BJ (cell line): ENCODE data around the gene SPAG16. TPM values are rescaled to one million over a fixed set of nuclear protein-coding genes. Genes with fewer than 3 reads are reported as not detected.

Experiments used
- CTCF ChIA-PET: fragments of 350-600 bp; formaldehyde crosslinking; extraction: SDS; loops from one replicate; lab custom pipeline; 2021; ENCODE audit warnings: antibody characterized with exemption, inconsistent platforms; lab: Yijun Ruan, JAX
- POLR2A ChIA-PET: fragments of 300-600 bp; sonication (Branson Sonifier 250); formaldehyde crosslinking; extraction: SDS; loops from one replicate; lab custom pipeline; 2021; ENCODE audit warnings: antibody characterized with exemption; lab: Charles Lee
- DNase-seq: peaks from one replicate; pipeline ENCODE4 v3.0.0-alpha.2; 2011; ENCODE audit warnings: low read depth
- H3K27me3 ChIP-seq: 2 replicates; pipeline ENCODE4 v1.6.0; 2011; ENCODE audit warnings: low read length; ENCODE audit not compliant: control insufficient read depth, insufficient read depth
- H3K36me3 ChIP-seq: 2 replicates; pipeline ENCODE4 v1.5.1; 2011; ENCODE audit warnings: low read length; ENCODE audit not compliant: control insufficient read depth, insufficient read depth
- H3K4me3 ChIP-seq: 2 replicates; pipeline ENCODE4 v1.5.1; 2011; ENCODE audit warnings: low read depth, mild to moderate bottlenecking, control low read depth, low read length
- CTCF ChIP-seq: IDR thresholded peaks from 2 replicates; pipeline ENCODE4 v1.5.1; 2011; ENCODE audit warnings: low read depth, mild to moderate bottlenecking, control low read depth, inconsistent platforms, low read length, moderate library complexity; ENCODE audit not compliant: insufficient read depth
- polyA plus RNA-seq: library from polyadenylated mRNA; depleted of rRNA; stranded (reverse); fragments of >200 nt; gene quantifications from 2 replicates; pipeline ENCODE4 v1.2.3, GENCODE V29; 2011

The SPAG16 gene
- polyA plus RNA-seq, 1 experiment = 11.0 TPM

DNA sequence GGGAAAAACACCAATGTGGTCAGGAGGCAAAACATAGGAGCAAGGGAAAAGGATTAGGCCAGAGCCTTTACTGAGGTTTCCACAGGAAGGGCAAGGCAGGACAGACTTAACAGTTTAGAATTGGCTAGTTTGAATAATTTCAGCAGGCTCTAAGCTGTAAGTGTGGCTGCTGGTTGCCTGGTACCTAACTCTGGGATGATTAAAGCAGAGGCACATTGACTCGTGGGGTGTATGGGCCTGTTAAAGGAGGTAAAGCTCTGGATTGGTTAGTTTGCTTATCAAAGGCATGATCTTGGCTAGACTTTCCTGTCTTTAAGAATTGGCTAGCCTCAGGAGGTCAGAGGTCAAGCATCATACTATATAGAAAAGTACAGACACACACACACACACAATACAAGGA, 132.6 kb downstream of the SPAG16 start:
- ChIA-PET CTCF (no interaction called here), POLR2A (no interaction called here)
- DNase-seq = no peak
- Histone ChIP-seq H3K27me3 (no peaks in the 10 kb centered on the region), H3K4me3 (no peak overlapping the region), H3K36me3 (no peaks in the 10 kb centered on the region)
- no peak for TF ChIP-seq CTCF

DNA sequence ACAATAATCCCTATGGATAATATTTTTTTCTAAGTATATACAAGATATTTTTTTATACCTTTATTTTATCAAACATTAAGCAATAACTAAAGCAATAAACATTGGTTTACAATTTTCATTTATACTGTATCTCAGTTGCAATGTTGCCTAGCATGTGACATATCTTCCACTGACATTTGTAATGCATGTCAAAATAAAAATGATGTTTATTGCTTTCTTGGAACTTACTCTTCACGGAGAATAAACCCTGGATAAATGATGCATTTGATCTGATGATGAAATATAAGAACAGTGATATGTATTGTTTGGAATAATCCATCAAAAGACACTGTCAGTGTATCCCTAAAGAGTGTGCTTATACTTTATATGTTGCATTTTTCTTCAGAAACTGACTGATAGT, 135.7 kb downstream of the SPAG16 start:
- POLR2A ChIA-PET = no interaction called here
- CTCF ChIA-PET = no interaction called here
- Histone ChIP-seq H3K4me3 (no peak overlapping the region), H3K36me3 (no peaks in the 10 kb centered on the region), H3K27me3 (no peaks in the 10 kb centered on the region)
- no peak for TF ChIP-seq CTCF
- no peak for DNase-seq

DNA sequence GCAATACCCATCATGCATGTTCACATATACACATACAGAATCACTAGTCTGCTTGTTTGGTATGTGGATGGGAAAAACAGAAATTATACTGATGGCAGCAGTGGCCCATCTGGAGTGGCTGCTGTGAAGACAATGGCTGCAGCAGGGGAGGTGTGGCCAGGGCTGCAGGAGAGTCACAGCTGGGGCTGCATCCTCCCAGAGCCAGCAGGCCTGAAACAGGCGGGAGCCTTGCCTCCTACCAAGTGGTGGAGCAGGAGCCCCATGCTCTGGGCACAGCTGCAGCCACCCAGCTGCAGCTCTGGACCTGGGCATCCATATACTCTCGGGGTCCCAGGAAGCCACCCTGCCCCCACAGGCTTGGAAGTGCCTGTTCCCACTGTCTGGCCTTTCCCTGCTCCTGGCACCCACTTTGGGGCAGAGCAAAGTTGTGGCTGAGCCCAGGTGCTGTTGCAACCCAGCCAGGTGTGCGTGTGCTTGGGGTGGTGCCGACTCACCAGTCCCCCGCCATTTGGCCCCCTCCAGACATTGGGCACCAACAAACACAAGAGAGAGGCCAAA, 136.6 kb downstream of the SPAG16 start:
- ChIA-PET CTCF (no interaction called here), POLR2A (no interaction called here)
- no peaks in the 10 kb centered on the region for H3K27me3 ChIP-seq
- H3K36me3 ChIP-seq = no peaks in the 10 kb centered on the region
- no peak for TF ChIP-seq CTCF
- H3K4me3 ChIP-seq = no peak overlapping the region
- no peak for DNase-seq

DNA sequence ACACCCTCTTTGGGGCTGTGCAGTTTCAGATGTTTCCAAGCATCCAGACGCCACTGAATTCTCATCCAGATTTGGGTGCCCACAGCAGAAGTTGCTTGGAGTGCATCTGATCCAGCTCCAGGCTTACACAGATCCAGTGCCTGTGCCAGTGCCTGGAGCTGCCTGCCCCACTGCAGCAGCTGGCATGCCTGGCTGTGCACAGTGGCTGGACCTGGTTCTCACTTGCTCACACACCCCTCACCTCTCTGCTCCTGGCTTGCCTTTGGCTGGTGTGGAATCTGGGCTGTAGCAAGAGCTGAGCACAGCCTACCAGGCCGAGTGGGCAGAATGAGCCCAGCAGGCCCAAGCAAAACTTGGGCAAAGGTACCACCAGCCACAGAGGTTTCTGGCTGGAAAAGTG, 137.9 kb downstream of the SPAG16 start:
- Histone ChIP-seq H3K36me3 (no peaks in the 10 kb centered on the region), H3K4me3 (no peak overlapping the region), H3K27me3 (no peaks in the 10 kb centered on the region)
- ChIA-PET POLR2A (no interaction called here), CTCF (no interaction called here)
- TF ChIP-seq CTCF = no peak
- DNase-seq = no peak

GRCh38 chr2:213425618-213426017, 141.4 kb downstream of the SPAG16 start:
- CTCF ChIA-PET = no interaction called here

More at GRCh38 chr2:213425618-213426017, 141.4 kb downstream of the SPAG16 start:
- Histone ChIP-seq H3K36me3 (no peaks in the 10 kb centered on the region), H3K27me3 (no peaks in the 10 kb centered on the region), H3K4me3 (no peak overlapping the region)
- no peak for TF ChIP-seq CTCF
- POLR2A ChIA-PET = no interaction called here
- no peak for DNase-seq
